Tibial nerve (tissue), 4 donors: Measurements from ENCODE around the gene PCSK2. TPM values are rescaled to one million over a fixed set of nuclear protein-coding genes. Genes with fewer than 3 reads are reported as not detected.

Experiments
- DNase-seq, 2 donors: peaks; one replicate each; pipeline ENCODE4 v3.0.0-alpha.2; 2019; ENCODE audit warnings: low spot score in 2 of 2
- H3K27ac ChIP-seq, 4 donors: fragments of 200-600 bp; sonication (generic) in 3 of 4; one replicate each; pipeline ENCODE4 v1.5.1; 2017 to 2019; ENCODE audit warnings: mild to moderate bottlenecking in 1 of 4
- H3K27me3 ChIP-seq, 2 donors: fragments of 200-600 bp; sonication (generic) in 1 of 2; one replicate each; pipeline versions ENCODE4 v1.5.1 to v1.6.0; 2017 to 2019
- H3K36me3 ChIP-seq, 3 donors: fragments of 200-600 bp; sonication (generic); one replicate each; pipeline ENCODE4 v1.5.1; 2018 to 2019
- H3K4me1 ChIP-seq, 4 donors: fragments of 200-600 bp; sonication (generic) in 3 of 4; one replicate each; pipeline ENCODE4 v1.5.1; 2017 to 2019
- H3K4me3 ChIP-seq, 4 donors: fragments of 200-600 bp; sonication (generic) in 3 of 4; one replicate each; pipeline ENCODE4 v1.5.1; 2017 to 2019; ENCODE audit warnings: mild to moderate bottlenecking in 1 of 4, moderate library complexity in 1 of 4
- H3K9me3 ChIP-seq, 4 donors: fragments of 200-600 bp; sonication (generic) in 3 of 4; one replicate each; pipeline ENCODE4 v1.5.1; 2017 to 2019
- CTCF ChIP-seq, 5 experiments: fragments of 200-600 bp in 3 of 5; fragments of 450-650 bp in 2 of 5; sonication (generic) in 3 of 5; IDR thresholded peaks; one replicate each; pipeline ENCODE4 v1.5.1; 2016 to 2019; ENCODE audit warnings: antibody characterized with exemption in 5 of 5, mild to moderate bottlenecking in 3 of 5, moderate library complexity in 2 of 5
- EP300 ChIP-seq, 2 donors: sonication (generic); formaldehyde crosslinking; IDR thresholded peaks; one replicate each; pipeline ENCODE4 v1.6.1; 2017; ENCODE audit warnings: antibody characterized with exemption in 2 of 2, mild to moderate bottlenecking in 1 of 2
- POLR2A ChIP-seq, 2 donors: fragments of 450-650 bp; IDR thresholded peaks; one replicate each; pipeline ENCODE4 v1.6.1; 2017; ENCODE audit warnings: antibody characterized with exemption in 2 of 2, mild to moderate bottlenecking in 2 of 2, moderate library complexity in 2 of 2
- WGBS, 2 donors: methylation state at CpG; one replicate each; pipeline ENCODE4 v1.1.5; 2018; 5-methylcytosine and 5-hydroxymethylcytosine counted together
- total RNA-seq, 4 donors: library from RNA; depleted of rRNA; stranded (reverse); fragments of >200 nt; gene quantifications; one replicate each; pipeline ENCODE4 v1.1.0, GENCODE V29; 2016

The PCSK2 gene
- total RNA-seq, 4 donors from 2014 or later, result 1.0 to 4.8 (median 3.0) TPM

- H3K27me3 ChIP-seq, result no peaks in the 10 kb centered on the region
- no peaks in the 10 kb centered on the region for H3K36me3 ChIP-seq
- H3K9me3 ChIP-seq, result no peaks in the 10 kb centered on the region
- no peak overlapping the region for H3K27ac ChIP-seq
- no peak for DNase-seq
- TF ChIP-seq POLR2A (IDR thresholded peaks at IDR 0.05) (no peak), EP300 (IDR thresholded peaks at IDR 0.05) (no peak), CTCF (IDR thresholded peaks at IDR 0.05) (no peak)
- WGBS, 2 donors, result 93 to 99% methylated on average over 13 of the region's 13 CpGs
- H3K4me1 ChIP-seq, result peaks cover 0 to 7% (median 0%) of the 10 kb centered on the region in 4 donors
- H3K4me3 ChIP-seq, result no peak overlapping the region
Observed at GRCh38 chr20:17498641-17499040, 271.8 kb downstream of the PCSK2 start.

GRCh38 chr20:17499041-17499440, 272.2 kb downstream of the PCSK2 start:
- TF ChIP-seq EP300 (IDR thresholded peaks at IDR 0.05) (no peak), CTCF (IDR thresholded peaks at IDR 0.05) (no peak), POLR2A (IDR thresholded peaks at IDR 0.05) (no peak)
- H3K27me3 ChIP-seq, result no peaks in the 10 kb centered on the region
- H3K4me1 ChIP-seq, result peaks cover 0 to 7% (median 0%) of the 10 kb centered on the region in 4 donors
- H3K9me3 ChIP-seq, result no peaks in the 10 kb centered on the region
- H3K36me3 ChIP-seq, result no peaks in the 10 kb centered on the region
- H3K27ac ChIP-seq, result no peak overlapping the region
- 86 to 94% methylated on average over 5 of the region's 5 CpGs for WGBS, 2 donors
- no peak overlapping the region for H3K4me3 ChIP-seq
- no peak for DNase-seq

GRCh38 chr20:17500271-17500670, 273.4 kb downstream of the PCSK2 start:
- TF ChIP-seq CTCF (IDR thresholded peaks at IDR 0.05) (no peak), EP300 (IDR thresholded peaks at IDR 0.05) (no peak), POLR2A (IDR thresholded peaks at IDR 0.05) (no peak)
- H3K27ac ChIP-seq, result no peak overlapping the region
- no peaks in the 10 kb centered on the region for H3K36me3 ChIP-seq
- DNase-seq, result no peak
- H3K4me1 ChIP-seq, result peaks cover 0 to 15% (median 0%) of the 10 kb centered on the region in 4 donors
- 85 to 93% methylated on average over 10 of the region's 10 CpGs for WGBS, 2 donors
- H3K9me3 ChIP-seq, result no peaks in the 10 kb centered on the region
- H3K4me3 ChIP-seq, result no peak overlapping the region
- no peaks in the 10 kb centered on the region for H3K27me3 ChIP-seq

- Histone ChIP-seq H3K36me3 (no peaks in the 10 kb centered on the region), H3K27ac (no peak overlapping the region), H3K4me1 (peaks cover 0 to 20% (median 0%) of the 10 kb centered on the region in 4 donors), H3K27me3 (no peaks in the 10 kb centered on the region), H3K9me3 (no peaks in the 10 kb centered on the region), H3K4me3 (no peak overlapping the region)
- TF ChIP-seq POLR2A (IDR thresholded peaks at IDR 0.05), result no peak
- no peak for TF ChIP-seq CTCF (IDR thresholded peaks at IDR 0.05)
- TF ChIP-seq EP300 (IDR thresholded peaks at IDR 0.05), result no peak
- WGBS, 2 donors, result 87 to 88% methylated on average over 7 of the region's 7 CpGs
- no peak for DNase-seq
Observed at GRCh38 chr20:17500826-17501225, 274.0 kb downstream of the PCSK2 start.

- WGBS, 2 donors, result 83 to 86% methylated on average over 9 of the region's 9 CpGs
Observed at GRCh38 chr20:17501701-17502100, 274.9 kb downstream of the PCSK2 start.

More at GRCh38 chr20:17501701-17502100, 274.9 kb downstream of the PCSK2 start:
- TF ChIP-seq POLR2A (IDR thresholded peaks at IDR 0.05) (no peak), EP300 (IDR thresholded peaks at IDR 0.05) (no peak), CTCF (IDR thresholded peaks at IDR 0.05) (no peak)
- Histone ChIP-seq H3K36me3 (no peaks in the 10 kb centered on the region), H3K9me3 (no peaks in the 10 kb centered on the region), H3K27ac (no peak overlapping the region), H3K4me3 (no peak overlapping the region), H3K27me3 (no peaks in the 10 kb centered on the region), H3K4me1 (peaks cover 0 to 20% (median 0%) of the 10 kb centered on the region in 4 donors)
- no peak for DNase-seq
